Measurements from ENCODE around the gene THAP3. TPM values are rescaled to one million over a fixed set of nuclear protein-coding genes. Genes with fewer than 3 reads are reported as not detected.
A peak's percentile ranks its signal among the peaks of the same experiment; 100 is the strongest.

The THAP3 gene
- total and polyA plus RNA-seq, 9 of the 15 experiments (the other 6 are each of a cell fraction or from before 2014, with no cell fraction given), result 1.9 to 31.2 (median 18.2) TPM

DNA sequence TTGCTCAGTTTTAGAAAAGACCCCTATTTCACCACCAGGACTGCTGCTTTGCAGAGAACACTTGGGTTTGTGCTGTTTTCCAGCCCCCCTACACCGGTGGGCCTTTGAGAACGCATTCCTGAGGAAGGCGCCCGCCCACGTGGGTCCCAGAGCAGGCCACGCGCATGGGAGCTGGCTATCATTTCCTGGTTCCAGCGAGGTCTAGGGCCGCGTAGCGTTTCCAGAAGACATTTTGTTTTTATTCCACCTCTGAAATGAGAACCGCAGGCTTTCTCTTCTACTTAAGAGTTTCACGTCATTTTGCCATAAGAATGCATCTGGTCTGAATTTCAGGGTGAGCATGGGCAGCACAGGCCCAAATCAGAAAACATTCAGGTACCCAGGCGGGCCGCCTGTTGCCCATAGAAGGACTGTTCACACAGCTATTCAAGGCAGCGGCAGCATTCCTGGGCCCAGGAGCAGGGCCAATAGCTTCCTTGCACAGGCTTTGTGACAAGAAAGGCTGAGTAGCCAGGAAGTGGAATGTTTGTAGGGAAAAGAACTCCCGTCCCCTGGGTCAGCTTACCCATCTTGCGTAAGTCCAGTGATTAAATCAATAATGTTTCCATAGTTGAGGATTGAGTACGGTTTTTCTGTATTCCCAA, 20.6 kb upstream of the THAP3 start (continued):
- TF ChIP-seq, protein P1, sequence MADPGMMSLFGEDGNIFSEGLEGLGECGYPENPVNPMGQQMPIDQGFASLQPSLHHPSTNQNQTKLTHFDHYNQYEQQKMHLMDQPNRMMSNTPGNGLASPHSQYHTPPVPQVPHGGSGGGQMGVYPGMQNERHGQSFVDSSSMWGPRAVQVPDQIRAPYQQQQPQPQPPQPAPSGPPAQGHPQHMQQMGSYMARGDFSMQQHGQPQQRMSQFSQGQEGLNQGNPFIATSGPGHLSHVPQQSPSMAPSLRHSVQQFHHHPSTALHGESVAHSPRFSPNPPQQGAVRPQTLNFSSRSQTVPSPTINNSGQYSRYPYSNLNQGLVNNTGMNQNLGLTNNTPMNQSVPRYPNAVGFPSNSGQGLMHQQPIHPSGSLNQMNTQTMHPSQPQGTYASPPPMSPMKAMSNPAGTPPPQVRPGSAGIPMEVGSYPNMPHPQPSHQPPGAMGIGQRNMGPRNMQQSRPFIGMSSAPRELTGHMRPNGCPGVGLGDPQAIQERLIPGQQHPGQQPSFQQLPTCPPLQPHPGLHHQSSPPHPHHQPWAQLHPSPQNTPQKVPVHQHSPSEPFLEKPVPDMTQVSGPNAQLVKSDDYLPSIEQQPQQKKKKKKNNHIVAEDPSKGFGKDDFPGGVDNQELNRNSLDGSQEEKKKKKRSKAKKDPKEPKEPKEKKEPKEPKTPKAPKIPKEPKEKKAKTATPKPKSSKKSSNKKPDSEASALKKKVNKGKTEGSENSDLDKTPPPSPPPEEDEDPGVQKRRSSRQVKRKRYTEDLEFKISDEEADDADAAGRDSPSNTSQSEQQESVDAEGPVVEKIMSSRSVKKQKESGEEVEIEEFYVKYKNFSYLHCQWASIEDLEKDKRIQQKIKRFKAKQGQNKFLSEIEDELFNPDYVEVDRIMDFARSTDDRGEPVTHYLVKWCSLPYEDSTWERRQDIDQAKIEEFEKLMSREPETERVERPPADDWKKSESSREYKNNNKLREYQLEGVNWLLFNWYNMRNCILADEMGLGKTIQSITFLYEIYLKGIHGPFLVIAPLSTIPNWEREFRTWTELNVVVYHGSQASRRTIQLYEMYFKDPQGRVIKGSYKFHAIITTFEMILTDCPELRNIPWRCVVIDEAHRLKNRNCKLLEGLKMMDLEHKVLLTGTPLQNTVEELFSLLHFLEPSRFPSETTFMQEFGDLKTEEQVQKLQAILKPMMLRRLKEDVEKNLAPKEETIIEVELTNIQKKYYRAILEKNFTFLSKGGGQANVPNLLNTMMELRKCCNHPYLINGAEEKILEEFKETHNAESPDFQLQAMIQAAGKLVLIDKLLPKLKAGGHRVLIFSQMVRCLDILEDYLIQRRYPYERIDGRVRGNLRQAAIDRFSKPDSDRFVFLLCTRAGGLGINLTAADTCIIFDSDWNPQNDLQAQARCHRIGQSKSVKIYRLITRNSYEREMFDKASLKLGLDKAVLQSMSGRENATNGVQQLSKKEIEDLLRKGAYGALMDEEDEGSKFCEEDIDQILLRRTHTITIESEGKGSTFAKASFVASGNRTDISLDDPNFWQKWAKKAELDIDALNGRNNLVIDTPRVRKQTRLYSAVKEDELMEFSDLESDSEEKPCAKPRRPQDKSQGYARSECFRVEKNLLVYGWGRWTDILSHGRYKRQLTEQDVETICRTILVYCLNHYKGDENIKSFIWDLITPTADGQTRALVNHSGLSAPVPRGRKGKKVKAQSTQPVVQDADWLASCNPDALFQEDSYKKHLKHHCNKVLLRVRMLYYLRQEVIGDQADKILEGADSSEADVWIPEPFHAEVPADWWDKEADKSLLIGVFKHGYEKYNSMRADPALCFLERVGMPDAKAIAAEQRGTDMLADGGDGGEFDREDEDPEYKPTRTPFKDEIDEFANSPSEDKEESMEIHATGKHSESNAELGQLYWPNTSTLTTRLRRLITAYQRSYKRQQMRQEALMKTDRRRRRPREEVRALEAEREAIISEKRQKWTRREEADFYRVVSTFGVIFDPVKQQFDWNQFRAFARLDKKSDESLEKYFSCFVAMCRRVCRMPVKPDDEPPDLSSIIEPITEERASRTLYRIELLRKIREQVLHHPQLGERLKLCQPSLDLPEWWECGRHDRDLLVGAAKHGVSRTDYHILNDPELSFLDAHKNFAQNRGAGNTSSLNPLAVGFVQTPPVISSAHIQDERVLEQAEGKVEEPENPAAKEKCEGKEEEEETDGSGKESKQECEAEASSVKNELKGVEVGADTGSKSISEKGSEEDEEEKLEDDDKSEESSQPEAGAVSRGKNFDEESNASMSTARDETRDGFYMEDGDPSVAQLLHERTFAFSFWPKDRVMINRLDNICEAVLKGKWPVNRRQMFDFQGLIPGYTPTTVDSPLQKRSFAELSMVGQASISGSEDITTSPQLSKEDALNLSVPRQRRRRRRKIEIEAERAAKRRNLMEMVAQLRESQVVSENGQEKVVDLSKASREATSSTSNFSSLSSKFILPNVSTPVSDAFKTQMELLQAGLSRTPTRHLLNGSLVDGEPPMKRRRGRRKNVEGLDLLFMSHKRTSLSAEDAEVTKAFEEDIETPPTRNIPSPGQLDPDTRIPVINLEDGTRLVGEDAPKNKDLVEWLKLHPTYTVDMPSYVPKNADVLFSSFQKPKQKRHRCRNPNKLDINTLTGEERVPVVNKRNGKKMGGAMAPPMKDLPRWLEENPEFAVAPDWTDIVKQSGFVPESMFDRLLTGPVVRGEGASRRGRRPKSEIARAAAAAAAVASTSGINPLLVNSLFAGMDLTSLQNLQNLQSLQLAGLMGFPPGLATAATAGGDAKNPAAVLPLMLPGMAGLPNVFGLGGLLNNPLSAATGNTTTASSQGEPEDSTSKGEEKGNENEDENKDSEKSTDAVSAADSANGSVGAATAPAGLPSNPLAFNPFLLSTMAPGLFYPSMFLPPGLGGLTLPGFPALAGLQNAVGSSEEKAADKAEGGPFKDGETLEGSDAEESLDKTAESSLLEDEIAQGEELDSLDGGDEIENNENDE (IDR thresholded peaks at IDR 0.05; ENCODE audit: low read depth, low read length), result no peak
- TF ChIP-seq, protein P2, sequence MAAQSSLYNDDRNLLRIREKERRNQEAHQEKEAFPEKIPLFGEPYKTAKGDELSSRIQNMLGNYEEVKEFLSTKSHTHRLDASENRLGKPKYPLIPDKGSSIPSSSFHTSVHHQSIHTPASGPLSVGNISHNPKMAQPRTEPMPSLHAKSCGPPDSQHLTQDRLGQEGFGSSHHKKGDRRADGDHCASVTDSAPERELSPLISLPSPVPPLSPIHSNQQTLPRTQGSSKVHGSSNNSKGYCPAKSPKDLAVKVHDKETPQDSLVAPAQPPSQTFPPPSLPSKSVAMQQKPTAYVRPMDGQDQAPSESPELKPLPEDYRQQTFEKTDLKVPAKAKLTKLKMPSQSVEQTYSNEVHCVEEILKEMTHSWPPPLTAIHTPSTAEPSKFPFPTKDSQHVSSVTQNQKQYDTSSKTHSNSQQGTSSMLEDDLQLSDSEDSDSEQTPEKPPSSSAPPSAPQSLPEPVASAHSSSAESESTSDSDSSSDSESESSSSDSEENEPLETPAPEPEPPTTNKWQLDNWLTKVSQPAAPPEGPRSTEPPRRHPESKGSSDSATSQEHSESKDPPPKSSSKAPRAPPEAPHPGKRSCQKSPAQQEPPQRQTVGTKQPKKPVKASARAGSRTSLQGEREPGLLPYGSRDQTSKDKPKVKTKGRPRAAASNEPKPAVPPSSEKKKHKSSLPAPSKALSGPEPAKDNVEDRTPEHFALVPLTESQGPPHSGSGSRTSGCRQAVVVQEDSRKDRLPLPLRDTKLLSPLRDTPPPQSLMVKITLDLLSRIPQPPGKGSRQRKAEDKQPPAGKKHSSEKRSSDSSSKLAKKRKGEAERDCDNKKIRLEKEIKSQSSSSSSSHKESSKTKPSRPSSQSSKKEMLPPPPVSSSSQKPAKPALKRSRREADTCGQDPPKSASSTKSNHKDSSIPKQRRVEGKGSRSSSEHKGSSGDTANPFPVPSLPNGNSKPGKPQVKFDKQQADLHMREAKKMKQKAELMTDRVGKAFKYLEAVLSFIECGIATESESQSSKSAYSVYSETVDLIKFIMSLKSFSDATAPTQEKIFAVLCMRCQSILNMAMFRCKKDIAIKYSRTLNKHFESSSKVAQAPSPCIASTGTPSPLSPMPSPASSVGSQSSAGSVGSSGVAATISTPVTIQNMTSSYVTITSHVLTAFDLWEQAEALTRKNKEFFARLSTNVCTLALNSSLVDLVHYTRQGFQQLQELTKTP (IDR thresholded peaks at IDR 0.05; ENCODE audit: low read depth in 1 of 2, partially characterized antibody in 2 of 2), result no peak
- TF ChIP-seq GTF2F1 (IDR thresholded peaks at IDR 0.05; ENCODE audit: low read depth, low read length), result 0 out of 2 replicates have a peak, but pooled peaks have one; percentile 66
- TF ChIP-seq ZNF263 (CRISPR knock-in tag; IDR thresholded peaks at IDR 0.05; ENCODE audit: borderline replicate concordance), result no peak
- TF ChIP-seq ZNF717 (CRISPR knock-in tag; IDR thresholded peaks at IDR 0.05), result no peak
- peak; percentile 47; the same call in 1 of the 2 replicates for TF ChIP-seq STAG1 (CRISPR knock-in tag; IDR thresholded peaks at IDR 0.05; ENCODE audit: borderline replicate concordance)
- TF ChIP-seq NEUROD1 (IDR thresholded peaks at IDR 0.05; ENCODE audit: borderline replicate concordance, low read depth, low read length, partially characterized antibody), result peak; percentile 5
- TF ChIP-seq BDP1 (IDR thresholded peaks at IDR 0.05; ENCODE audit: insufficient read depth, insufficient read length), result no peak
- TF ChIP-seq, protein P3, sequence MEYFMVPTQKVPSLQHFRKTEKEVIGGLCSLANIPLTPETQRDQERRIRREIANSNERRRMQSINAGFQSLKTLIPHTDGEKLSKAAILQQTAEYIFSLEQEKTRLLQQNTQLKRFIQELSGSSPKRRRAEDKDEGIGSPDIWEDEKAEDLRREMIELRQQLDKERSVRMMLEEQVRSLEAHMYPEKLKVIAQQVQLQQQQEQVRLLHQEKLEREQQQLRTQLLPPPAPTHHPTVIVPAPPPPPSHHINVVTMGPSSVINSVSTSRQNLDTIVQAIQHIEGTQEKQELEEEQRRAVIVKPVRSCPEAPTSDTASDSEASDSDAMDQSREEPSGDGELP (CRISPR knock-in tag; IDR thresholded peaks at IDR 0.05; ENCODE audit: borderline replicate concordance), result peak; percentile 77; the same call in 1 of the 2 replicates
- TF ChIP-seq COPS2 (conservative IDR thresholded peaks at IDR 0.05), result no peak

Data from K562 (cell line).